ENCODE measurements around the gene NEURL1. TPM values are rescaled to one million over a fixed set of nuclear protein-coding genes. Genes with fewer than 3 reads are reported as not detected.
A peak's percentile ranks its signal among the peaks of the same experiment; 100 is the strongest.
"Not testable (repeated sequence)": the region's sequence is repeated elsewhere in the genome, so short reads cannot be mapped to it uniquely, and the experiment has no call there.

The NEURL1 gene
- total RNA-seq, 2 donors from 2014 or later: 0.50 to 1.1 TPM

- ATAC-seq (no peak), DNase-seq (no peak)
- no peaks in the 10 kb centered on the region for H3K9me3 ChIP-seq (ENCODE audit: control insufficient read depth, low read length, poor library complexity, severe bottlenecking)
- peak overlapping the region; percentile 80 for H3K27ac Mint-ChIP-seq
- H3K27me3 Mint-ChIP-seq: peaks cover 40% of the 10 kb centered on the region
- peak overlapping the region; percentile 39 for H3K4me3 Mint-ChIP-seq
- H3K36me3 Mint-ChIP-seq (ENCODE audit: low read depth): peaks cover 2% of the 10 kb centered on the region
- H3K4me1 Mint-ChIP-seq: peaks cover 20% of the 10 kb centered on the region
These were observed 1.7 kb upstream of the NEURL1 start for GRCh38 chr10:103491729-103492364.

GRCh38 chr10:103492655-103493261, 747 bp upstream of the NEURL1 start:
- no peaks in the 10 kb centered on the region for H3K9me3 ChIP-seq (ENCODE audit: control insufficient read depth, low read length, poor library complexity, severe bottlenecking)
- DNase-seq (no peak), ATAC-seq (no peak)
- Mint-ChIP-seq H3K36me3 (ENCODE audit: low read depth) (peaks cover 2% of the 10 kb centered on the region), H3K4me1 (peaks cover 20% of the 10 kb centered on the region), H3K4me3 (peak overlapping the region; percentile 90), H3K27me3 (peaks cover 49% of the 10 kb centered on the region), H3K27ac (peak overlapping the region; percentile 80)

GRCh38 chr10:103493916-103494877, 692 bp downstream of the NEURL1 start:
- DNase-seq (no peak), ATAC-seq (peak; percentile 41)
- Mint-ChIP-seq H3K27ac (no peak overlapping the region), H3K4me3 (peak overlapping the region; percentile 83), H3K36me3 (ENCODE audit: low read depth) (peaks cover 2% of the 10 kb centered on the region), H3K27me3 (peaks cover 45% of the 10 kb centered on the region), H3K4me1 (peaks cover 20% of the 10 kb centered on the region)
- no peaks in the 10 kb centered on the region for H3K9me3 ChIP-seq (ENCODE audit: control insufficient read depth, low read length, poor library complexity, severe bottlenecking)

- H3K4me3 Mint-ChIP-seq: peak overlapping the region; percentile 83
These were observed 1.8 kb downstream of the NEURL1 start for GRCh38 chr10:103495321-103495720.

GRCh38 chr10:103497161-103497915, 3.8 kb downstream of the NEURL1 start:
- no peak overlapping the region for H3K4me3 Mint-ChIP-seq
- H3K36me3 Mint-ChIP-seq (ENCODE audit: low read depth): peaks cover 2% of the 10 kb centered on the region
- no peak for DNase-seq

More at GRCh38 chr10:103495321-103495720, 1.8 kb downstream of the NEURL1 start:
- peaks cover 56% of the 10 kb centered on the region for H3K27me3 Mint-ChIP-seq
- H3K9me3 ChIP-seq (ENCODE audit: control insufficient read depth, low read length, poor library complexity, severe bottlenecking): no peaks in the 10 kb centered on the region
- no peak overlapping the region for H3K27ac Mint-ChIP-seq
- H3K36me3 Mint-ChIP-seq (ENCODE audit: low read depth): peaks cover 5% of the 10 kb centered on the region
- no peak for DNase-seq
- no peak for ATAC-seq
- H3K4me1 Mint-ChIP-seq: peaks cover 17% of the 10 kb centered on the region

GRCh38 chr10:103498936-103499638, 5.6 kb downstream of the NEURL1 start:
- Mint-ChIP-seq H3K36me3 (ENCODE audit: low read depth) (peaks cover 2% of the 10 kb centered on the region), H3K4me1 (peaks cover 16% of the 10 kb centered on the region), H3K4me3 (no peak overlapping the region), H3K27me3 (peaks cover 58% of the 10 kb centered on the region), H3K27ac (no peak overlapping the region)
- no peak for ATAC-seq
- DNase-seq: no peak
- H3K9me3 ChIP-seq (ENCODE audit: control insufficient read depth, low read length, poor library complexity, severe bottlenecking): no peaks in the 10 kb centered on the region

More at GRCh38 chr10:103497161-103497915, 3.8 kb downstream of the NEURL1 start:
- Mint-ChIP-seq H3K4me1 (peaks cover 14% of the 10 kb centered on the region), H3K27ac (no peak overlapping the region), H3K27me3 (peaks cover 58% of the 10 kb centered on the region)
- ATAC-seq: no peak
- H3K9me3 ChIP-seq (ENCODE audit: control insufficient read depth, low read length, poor library complexity, severe bottlenecking): no peaks in the 10 kb centered on the region

GRCh38 chr10:103499881-103500280, 6.4 kb downstream of the NEURL1 start:
- Mint-ChIP-seq H3K4me3 (no peak overlapping the region), H3K27ac (no peak overlapping the region)

GRCh38 chr10:103500481-103500880, 7.0 kb downstream of the NEURL1 start:
- Mint-ChIP-seq H3K4me3 (no peak overlapping the region), H3K27me3 (peaks cover 51% of the 10 kb centered on the region), H3K4me1 (peaks cover 17% of the 10 kb centered on the region), H3K27ac (peak overlapping the region; percentile 71), H3K36me3 (ENCODE audit: low read depth) (peaks cover 4% of the 10 kb centered on the region)
- ATAC-seq (no peak), DNase-seq (no peak)
- H3K9me3 ChIP-seq (ENCODE audit: control insufficient read depth, low read length, poor library complexity, severe bottlenecking): no peaks in the 10 kb centered on the region

More at GRCh38 chr10:103499881-103500280, 6.4 kb downstream of the NEURL1 start:
- Mint-ChIP-seq H3K4me1 (peaks cover 17% of the 10 kb centered on the region), H3K27me3 (peaks cover 57% of the 10 kb centered on the region), H3K36me3 (ENCODE audit: low read depth) (peaks cover 4% of the 10 kb centered on the region)
- no peaks in the 10 kb centered on the region for H3K9me3 ChIP-seq (ENCODE audit: control insufficient read depth, low read length, poor library complexity, severe bottlenecking)
- DNase-seq: no peak
- ATAC-seq: no peak

- Mint-ChIP-seq H3K36me3 (ENCODE audit: low read depth) (peaks cover 4% of the 10 kb centered on the region), H3K4me3 (no peak overlapping the region), H3K27me3 (peaks cover 46% of the 10 kb centered on the region), H3K27ac (peak overlapping the region; percentile 71), H3K4me1 (peaks cover 18% of the 10 kb centered on the region)
- no peaks in the 10 kb centered on the region for H3K9me3 ChIP-seq (ENCODE audit: control insufficient read depth, low read length, poor library complexity, severe bottlenecking)
- no peak for ATAC-seq
- no peak for DNase-seq
These were observed 7.7 kb downstream of the NEURL1 start for GRCh38 chr10:103501186-103501585.

GRCh38 chr10:103502849-103503660, 9.6 kb downstream of the NEURL1 start:
- ATAC-seq: no peak
- Mint-ChIP-seq H3K36me3 (ENCODE audit: low read depth) (peaks cover 4% of the 10 kb centered on the region), H3K27ac (no peak overlapping the region), H3K4me3 (no peak overlapping the region), H3K4me1 (peaks cover 19% of the 10 kb centered on the region), H3K27me3 (peaks cover 45% of the 10 kb centered on the region)
- no peak for DNase-seq
- no peaks in the 10 kb centered on the region for H3K9me3 ChIP-seq (ENCODE audit: control insufficient read depth, low read length, poor library complexity, severe bottlenecking)

- not testable (repeated sequence) for ATAC-seq; H3K4me3 Mint-ChIP-seq; H3K36me3 Mint-ChIP-seq (ENCODE audit: low read depth); DNase-seq; H3K9me3 ChIP-seq (ENCODE audit: control insufficient read depth, low read length, poor library complexity, severe bottlenecking)
- Mint-ChIP-seq H3K4me1 (peaks cover 19% of the 10 kb centered on the region), H3K27ac (peak overlapping the region; percentile 14), H3K27me3 (peaks cover 45% of the 10 kb centered on the region)
These were observed 10.3 kb downstream of the NEURL1 start for GRCh38 chr10:103503777-103504176.
